Activated CD4-positive, alpha-beta T cell treated with anti-CD3 and anti-CD28 coated beads, Interleukin-2, Interleukin-6, amounts not matched to agents 100 ng/mL and 50 ng/mL, durations not matched to agents 16 hours and 8 hours (primary cell): ENCODE results near the gene TRIO.
A peak's percentile ranks its signal among the peaks of the same experiment; 100 is the strongest.

Experiments
- DNase-seq: peaks from one replicate; pipeline ENCODE4 v3.0.0-alpha.2; 2020

TRIO gene

DNA sequence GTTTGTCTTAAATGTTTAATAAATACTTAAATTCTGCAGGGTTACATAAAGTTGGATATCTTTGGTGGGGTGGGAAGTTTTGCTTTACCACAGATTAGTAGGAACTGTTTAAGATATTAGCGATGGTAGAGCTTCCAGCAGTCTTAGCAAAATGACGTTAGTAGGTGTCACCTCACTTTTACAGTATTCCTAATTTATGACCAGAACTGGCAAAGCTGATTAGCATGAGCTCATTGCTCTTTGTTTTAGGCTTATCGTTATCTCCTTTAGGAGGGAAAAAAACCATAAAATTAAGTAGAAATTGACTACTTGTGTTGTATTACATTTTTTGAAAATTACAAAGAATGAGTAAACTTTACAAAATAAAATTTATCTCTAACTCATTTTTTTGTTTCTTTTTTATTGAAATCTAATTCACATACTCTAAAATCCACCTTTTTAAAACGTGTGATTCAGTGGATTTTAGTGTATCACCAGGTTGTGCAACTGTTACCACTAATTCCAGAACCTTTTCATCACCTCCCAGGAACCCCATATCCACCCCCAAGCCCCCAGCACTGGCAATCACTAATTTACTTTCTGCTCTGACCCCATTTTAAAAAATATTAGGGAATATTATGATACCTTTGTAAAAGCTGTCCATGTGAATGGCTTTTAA is 129.5 kb downstream of the TRIO start:
- no peak for DNase-seq

DNA sequence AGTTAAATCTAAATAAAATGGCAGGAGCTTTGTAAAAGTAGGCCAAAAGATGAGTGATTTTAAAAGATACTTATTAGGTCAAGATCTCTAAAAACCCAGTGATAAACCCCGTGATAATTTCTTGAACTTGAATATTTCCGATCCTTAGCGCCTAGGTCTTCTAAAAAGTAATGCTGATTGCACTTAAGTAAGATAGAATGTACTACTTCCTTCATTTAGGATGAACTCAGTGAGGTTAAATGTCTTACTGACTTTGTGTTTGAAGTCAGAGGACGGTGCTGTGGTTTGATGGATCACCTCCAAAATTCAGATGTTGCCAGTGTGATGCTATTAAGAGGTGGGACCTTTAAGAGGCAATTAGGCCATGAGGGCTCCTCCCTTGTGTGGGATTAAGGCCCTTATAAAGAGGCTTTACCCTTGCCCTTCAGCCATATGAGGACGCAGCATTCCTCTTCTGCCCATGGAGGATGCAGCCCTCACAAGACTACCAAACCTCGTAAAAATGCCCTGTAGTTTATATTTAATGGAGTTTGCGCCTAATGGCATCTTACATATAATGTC is 130.1 kb downstream of the TRIO start:
- DNase-seq = no peak

DNA sequence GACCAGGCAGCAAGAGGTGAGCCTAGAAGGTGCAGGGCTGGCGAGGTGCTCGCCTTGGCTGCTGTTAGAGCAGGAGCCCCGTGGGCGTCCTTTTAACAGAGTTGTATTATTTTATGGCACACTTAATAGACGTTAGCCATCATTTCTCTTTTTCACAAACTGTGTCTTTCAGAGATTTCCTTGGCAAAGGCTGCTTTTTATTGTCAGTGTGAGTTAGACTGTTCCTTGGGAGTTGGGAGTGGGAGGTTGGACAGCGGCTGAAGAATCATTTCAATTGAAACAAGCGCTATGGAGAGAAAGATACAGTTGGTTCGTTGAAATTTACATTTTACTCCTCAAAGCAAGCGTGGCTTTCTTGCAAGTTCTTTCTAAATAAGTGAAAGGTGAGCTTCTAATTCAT is 133.2 kb downstream of the TRIO start:
- no peak for DNase-seq

DNA sequence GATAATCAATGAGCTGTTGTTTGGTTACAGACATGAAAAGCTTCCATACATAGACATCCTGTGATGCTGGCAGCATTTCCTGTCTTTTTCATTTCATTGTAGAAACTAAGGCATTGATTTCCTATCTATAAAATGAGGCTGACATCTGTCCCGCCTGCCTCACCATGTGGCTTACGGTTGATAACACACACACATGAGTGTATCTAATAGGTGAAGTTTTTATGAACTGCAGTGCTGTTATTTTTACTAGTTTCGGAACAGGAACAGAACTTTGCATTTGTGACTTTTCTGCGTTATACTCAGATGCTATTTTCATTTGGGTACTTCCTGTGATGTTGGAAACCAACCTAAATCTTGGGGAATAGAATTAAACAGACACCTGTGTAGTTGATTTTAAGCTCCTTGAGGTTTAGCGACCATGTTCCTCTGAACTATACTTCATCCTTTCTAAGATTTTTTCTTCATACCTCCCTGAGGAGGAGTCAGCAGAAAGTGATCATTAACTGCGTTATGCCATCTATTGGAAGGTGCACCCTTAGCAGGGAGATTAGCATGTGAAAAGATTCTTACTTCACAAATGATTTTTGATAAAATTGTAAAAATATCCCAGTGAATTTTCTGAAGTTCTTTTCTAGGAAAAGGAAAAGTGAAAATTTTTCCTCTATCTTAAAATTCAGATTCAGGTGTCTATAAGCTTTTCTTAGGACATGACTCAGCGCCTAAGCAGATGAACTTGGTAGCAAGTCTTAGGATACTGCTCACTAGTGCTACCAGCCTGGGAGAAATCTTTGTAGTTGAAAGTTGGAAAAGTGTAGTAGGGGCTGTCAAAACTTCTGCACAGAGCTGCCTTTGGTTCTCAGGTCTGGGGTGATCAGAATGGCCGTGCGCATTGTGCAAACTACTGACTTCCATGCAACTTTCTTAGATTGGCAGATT is 134.5 kb downstream of the TRIO start:
- no peak for DNase-seq

DNA sequence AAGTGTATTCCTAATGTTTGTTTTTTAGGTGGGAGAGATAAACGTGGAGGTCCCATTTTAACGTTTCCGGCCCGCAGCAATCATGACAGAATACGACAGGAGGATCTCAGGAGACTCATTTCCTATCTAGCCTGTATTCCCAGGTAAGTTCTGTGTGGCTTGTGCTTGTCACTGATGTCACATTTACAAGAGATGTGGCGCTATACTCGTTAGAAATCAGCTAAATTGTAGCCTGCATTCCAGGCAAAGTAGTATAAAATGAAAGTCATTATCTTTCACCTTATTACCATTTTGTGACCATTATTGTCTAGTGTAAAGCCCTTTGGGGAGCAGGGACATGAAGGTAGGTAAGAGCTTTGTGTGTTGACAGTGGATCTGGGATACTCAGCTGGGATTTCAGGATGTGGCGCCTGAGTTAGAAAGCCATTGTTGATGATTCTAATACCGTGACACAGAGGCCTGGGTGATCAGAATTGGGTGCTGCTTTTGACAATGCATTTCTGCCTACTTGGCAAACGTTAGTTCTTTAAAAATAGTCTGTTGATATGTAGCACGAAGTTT is 137.2 kb downstream of the TRIO start:
- DNase-seq = no peak

DNA sequence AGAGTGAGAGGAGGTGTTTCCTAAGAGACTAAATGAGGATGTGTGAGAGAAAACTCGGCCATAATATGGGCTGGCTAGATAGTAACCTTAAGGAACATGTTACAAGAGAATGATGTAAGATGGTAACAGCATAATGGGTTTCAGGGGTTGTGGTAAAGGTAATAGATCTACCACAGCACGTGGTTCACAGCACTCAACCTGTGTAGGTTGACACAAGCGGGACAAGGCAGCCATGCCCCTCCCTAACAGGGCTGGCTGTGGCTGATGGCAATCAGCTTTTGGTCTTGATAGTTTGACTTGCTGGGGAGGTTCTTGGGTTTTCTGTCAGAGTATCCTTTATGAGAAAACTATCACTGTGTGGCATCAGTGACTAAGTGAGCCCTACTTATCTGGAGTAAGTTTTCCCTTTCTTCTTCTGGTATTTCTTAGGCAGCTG is 138.6 kb downstream of the TRIO start:
- peak; percentile 19 for DNase-seq

DNA sequence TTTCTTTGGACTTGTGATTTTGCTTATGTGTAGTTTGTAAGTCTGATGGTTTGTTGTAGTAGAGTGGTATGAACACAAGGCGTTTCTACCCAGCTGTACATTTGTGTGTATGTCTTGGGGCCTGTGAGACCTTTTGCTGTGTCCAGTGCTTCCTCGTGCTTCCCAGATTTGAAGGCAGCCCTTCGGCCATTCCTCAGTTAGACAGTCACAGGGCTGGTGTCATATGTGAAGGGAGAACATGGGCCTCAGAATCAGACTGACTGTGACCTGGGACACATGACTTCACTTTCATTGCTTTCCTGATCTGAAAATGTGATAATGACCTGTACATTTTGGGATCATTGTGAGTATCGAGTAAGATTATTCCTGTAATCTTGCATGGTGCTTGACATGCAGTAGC is 140.0 kb downstream of the TRIO start:
- DNase-seq = no peak

DNA sequence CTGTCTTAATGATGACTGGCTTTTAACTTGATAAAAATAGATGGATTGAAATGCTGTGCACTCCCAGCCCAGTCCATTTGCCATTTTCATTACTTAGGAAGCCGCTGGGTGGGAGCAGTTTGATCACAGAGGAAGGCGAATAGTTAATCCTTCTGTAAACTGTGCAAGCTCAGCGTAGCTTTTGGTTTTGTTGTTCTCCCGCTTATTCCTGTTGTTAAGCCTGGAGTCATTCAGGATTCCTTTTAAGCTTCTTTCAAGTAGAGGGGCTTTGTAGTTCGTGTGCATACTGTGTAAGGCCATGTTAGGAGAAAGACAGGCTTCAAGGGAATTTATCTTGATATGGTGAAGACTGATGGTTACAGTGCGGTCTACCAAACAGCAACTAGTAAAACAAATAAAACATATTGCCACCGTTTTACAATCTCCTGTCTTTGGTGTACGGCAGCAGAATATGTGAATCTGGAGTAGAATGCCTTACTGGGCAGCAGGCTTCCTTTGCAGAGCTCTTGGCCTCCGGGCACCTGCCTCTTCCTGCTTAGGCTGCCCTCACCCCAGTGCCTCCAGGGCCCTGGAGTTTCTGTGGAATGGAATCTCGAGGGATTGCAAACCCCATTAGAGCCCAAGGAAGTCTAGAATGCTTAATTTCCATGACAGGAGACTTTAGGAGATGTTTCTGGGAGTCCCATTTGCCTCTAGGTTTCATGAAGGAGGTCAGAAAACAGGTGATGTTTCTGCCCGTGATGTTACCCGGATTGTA is 141.4 kb downstream of the TRIO start:
- DNase-seq = no peak

DNA sequence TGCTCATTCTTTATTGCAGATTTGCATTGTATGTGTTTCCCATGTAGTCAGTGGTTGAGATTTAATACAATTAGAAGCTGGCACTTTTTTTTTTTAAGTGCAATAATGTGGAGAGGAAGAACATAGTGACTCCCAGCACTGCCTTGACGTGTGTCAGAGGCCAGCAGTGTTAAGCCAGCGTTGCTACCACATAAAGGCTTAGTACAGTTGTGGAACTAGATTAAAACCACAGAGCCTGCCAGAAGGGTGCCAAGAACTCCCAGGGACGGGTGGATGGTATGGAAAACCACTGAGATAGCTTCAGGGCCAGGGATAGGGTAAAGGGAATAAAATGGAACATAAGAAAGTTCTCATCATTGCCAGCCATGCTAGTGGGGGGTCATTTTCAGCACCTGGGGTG is 142.9 kb downstream of the TRIO start:
- no peak for DNase-seq

DNA sequence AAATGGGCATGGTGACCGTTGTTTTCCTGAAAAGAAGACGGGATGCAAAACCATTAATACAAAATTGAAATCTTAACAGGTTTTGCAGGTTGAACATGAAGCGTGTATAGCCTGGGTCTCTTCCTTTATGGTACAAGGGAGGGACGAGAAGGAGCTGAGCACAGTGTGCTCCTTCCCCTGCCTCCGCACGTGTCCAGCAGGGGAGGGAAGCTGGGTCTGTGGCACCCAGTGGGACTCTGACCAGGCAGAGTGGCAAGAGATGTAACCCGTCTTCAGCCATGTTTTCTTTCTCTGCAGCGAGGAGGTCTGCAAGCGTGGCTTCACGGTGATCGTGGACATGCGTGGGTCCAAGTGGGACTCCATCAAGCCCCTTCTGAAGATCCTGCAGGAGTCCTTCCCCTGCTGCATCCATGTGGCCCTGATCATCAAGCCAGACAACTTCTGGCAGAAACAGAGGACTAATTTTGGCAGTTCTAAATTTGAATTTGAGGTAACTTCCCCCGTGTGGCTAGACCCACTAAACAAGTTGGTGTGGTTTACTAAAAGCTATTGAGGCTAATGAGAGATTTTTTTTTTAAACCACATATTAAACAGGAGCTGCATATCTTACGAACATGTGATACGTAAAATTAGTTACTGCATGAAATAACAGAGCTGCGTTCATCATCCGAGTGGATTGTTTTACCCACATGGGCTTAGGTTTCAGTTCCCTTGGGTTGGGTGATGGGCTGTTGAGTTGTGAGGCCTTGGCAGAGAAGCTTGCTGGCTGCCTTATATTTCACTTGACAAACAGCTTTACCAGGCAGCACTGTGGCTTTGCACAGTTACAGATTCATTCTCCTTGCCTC is 143.7 kb downstream of the TRIO start:
- DNase-seq = no peak

DNA sequence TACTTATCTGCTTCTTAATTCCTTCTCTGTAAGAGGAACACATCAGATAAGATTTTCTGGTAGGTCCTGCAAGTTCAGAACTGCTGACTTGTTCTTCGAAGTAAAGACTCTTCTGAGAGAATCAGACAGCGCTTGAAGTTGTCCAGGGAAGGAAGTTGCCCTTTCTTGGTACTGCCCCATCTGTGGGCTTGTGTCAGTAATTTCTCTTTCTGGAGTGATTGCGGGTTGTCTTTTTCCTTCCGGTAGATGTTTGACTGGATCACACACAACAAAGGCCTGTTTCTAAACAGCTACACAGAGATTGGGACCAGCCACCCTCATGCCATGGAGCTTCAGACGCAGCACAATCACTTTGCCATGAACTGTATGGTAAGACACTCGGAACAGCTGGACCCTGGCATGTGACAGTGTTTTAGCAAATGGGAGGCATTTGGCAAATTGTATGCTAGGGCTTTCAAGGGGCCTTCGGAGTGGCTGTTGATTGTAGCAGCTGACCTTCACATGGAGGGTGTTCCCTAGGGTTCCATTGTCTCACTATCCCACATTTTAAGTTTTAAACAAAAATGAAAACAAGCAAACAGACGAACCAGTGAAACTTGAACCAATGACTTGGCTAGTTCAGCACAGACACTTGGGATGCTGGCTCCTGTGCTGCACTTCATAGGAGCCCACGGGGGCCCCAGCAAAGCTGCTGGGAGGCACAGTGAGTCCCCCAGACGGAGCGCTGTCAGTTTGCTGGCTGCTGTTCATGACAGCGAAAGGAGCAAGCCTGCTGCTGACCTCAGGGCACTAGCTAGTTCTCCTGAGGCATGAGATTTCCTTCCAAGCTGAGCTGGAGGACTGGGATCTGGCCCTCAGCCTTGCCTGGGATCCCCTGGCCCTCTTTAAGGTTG is 149.9 kb downstream of the TRIO start:
- no peak for DNase-seq

DNA sequence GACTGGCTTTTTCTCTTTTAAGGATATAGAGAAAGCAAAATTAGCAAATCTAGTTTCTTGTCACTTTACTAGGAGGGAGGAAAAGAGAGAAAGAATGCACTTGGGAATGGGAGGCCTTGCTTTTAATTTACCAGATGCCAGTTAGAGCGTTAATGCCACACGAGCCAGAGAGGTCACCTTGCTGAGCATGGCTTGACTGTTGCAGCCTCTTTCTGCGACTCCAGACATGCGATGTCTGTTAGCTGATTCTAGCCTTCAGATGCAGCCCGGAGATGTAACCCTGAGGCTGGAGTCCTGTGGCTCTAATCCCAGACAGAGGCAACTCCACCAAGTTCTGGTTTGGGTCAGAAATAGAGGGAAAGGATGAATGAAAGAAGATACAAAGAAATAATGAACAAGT is 152.5 kb downstream of the TRIO start:
- DNase-seq = no peak

DNA sequence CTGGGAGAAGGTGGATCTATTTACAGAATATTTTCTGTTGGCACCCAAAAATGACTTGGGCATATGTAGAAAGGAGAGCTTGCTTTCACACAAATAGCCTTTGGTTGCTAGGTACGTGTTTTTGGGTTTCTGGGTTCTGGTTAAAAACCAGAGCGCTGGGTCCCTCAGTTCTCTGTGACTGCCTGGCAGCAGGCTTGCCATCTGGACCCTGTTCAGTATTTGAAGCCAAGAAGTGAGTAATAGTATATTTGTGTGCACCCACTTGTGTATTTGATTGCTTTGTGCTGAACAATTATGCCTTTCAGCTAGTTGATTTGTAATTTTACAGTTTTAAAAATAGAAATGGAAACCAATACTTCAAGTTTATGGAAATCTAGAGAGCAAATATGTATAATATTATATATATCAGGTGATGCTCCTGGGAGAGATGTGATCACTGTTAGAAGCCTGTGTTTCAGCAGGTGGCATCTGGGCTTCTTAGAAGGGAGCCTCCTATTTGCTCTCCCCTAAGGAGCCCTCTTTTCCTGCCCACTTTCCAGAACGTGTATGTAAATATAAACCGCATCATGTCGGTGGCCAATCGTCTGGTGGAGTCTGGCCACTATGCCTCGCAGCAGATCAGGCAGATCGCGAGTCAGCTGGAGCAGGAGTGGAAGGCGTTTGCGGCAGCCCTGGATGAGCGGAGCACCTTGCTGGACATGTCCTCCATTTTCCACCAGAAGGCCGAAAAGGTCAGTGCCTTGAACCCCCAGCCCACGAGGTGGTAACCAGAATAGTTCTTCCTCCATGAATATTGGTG is 153.6 kb downstream of the TRIO start:
- no peak for DNase-seq

DNA sequence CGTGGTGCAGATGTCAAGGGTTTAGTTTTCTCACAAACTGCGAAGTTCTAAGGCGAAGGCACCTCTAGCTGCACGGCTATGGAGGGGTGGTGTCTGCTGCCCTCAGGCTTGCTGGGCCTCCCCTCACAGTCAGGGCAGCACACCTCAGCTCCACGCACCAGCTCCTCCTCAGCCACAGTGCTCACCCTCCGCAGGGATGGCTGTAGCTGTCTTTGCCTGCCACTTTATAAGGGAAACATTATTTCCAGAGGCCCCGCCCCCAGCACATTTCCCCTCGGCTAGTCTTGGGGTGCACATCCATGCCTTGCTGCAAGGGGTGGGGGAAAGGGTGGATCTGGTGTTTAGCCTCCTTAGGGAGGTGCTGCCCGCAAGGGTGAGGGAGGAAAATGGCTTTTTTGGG is 154.6 kb downstream of the TRIO start:
- no peak for DNase-seq

DNA sequence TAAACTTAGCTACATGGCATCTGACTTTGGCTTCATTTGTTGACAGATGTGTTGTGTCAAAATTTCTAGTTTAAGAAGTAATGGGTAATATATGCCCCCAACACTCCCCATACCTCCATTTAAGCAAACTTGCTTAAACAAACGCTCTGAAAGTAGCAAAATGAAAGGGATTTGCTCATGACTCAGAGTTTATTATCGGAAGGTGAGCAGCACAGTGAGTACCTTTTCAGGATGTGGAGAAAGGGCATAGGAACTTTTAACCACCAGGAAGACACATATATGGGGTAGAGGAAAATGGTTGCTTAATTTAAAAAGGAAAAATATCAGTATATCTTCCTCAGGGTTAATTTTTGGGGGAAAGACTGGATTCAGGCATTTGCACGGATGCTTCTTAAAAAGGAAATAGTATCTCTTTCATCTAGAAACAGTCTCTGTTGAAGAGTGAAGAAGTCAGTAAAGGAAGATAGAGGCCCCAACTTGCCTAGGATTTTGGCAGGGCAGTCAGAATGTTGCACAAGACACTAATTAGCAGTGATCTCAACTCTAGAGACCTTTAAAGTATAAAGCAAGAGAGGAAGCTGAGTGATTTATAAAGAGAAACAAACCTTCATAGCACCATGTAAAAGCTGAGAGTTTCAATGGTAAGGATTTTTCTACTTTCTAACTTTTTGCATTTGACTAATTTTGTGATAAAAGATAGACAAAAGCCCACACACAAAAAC is 155.1 kb downstream of the TRIO start:
- peak; percentile 4 for DNase-seq

DNA sequence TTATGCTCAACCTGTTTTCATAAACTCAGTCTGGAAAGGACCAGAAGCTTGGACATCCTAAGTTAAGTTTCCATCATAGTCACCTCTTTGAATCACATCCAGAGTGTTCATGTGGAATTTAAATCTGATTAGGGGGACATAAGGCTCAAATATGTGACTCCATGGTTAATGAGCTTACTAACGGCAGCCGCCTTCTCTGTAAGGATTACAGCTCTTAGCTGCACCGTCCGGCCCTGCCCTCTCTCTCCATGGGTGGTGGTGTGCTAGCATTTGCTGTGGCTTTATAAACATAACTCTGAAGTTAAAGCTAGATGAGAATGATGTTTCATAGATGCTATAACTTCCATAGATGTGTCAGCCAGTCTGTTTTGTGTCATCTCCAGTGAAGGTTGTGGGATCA is 156.5 kb downstream of the TRIO start:
- DNase-seq = no peak

DNA sequence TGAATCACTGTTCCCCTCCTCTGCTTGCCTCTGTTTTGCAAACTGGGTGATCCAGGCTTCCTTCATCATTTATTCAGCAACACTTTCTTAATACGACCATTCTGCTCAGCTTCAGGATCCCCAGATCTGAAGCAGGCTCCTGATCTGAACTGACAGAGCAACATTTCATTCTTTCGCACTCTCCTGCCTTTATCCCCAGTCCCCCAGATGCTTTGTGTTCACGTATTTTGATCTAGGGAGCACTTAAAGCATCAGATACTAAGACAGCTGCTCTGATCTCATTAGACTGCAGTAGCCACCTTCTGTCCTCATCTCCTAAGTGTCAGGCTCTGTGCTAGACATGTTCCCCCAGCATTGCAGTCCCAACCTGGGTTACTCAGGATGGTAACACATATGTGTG is 158.0 kb downstream of the TRIO start:
- no peak for DNase-seq

DNA sequence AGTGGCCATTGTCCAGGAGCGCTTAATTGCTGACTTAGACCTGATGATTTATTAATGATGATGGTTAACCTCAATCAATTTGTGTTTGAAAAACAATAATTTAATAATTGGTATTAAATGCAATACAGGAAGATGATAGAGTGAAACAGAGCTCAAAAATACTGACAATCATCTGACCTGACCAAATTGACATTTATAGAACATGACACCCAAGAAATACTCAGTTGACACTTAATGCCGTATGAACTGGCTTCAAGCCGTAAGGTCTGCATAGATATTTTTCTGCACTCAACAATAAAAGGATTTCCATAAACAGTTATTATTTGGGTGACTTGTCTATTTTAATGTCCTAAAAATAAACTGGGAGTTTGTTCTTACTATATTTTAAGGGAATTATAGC is 159.2 kb downstream of the TRIO start:
- DNase-seq = no peak

DNA sequence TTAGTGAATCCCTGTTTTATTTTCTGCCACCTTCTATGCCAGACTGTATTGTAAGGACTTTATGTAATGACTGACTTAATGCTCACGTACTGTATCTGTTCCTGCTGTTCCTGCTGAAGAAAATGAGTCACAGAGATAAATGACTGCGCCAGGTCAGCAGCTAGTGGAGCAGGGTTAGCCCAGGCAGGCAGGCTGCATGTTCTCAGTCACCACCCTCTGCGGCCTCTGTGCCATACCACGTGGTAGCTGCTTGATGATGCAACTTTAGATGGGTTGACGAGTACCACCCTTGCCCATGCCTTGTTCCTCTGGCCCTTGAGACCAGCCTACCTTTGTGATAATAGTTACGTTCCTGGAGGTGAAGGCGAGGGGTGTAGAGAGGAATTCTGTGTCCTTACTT is 161.9 kb downstream of the TRIO start:
- peak; percentile 19 for DNase-seq
